ENCODE measurements around the gene KPNB1.

Gene KPNB1

DNA sequence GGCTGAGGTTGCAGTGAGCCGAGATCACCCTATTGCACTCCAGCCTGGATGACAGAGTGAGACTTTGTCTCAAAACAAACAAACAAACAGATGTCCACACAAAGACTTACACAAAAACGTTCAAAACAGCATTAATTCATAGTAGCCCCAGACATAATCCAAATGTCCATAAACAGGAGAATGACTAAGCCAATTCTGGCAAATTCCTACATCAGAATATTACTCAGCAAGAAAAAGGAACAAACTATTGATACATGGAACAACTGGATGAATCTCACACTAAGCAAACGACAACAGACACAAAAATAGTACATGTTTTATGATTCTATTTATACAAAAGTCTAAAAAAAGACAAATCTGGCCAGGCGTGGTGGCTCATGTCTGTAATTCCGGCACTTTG is 10.8 kb upstream of the KPNB1 start:
- DNase-seq, result no peak

DNA sequence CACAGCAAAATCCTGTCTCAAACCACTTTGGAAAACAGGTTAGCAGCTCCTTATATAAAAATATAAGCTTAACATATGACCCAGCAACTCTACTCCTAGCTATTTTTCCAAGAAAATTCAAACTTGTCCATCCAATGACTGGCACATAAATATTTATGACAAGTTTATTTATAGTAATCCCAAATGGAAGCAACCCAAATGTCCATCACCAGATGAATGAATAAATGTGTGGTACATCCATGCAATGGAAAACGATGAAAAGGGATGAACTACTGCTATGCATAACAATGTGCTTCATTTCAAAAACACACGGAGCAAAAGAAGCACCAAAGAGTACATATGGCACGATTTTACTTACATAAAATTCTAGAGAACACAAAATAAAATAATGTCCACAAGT is 9.6 kb upstream of the KPNB1 start:
- DNase-seq, result no peak

DNA sequence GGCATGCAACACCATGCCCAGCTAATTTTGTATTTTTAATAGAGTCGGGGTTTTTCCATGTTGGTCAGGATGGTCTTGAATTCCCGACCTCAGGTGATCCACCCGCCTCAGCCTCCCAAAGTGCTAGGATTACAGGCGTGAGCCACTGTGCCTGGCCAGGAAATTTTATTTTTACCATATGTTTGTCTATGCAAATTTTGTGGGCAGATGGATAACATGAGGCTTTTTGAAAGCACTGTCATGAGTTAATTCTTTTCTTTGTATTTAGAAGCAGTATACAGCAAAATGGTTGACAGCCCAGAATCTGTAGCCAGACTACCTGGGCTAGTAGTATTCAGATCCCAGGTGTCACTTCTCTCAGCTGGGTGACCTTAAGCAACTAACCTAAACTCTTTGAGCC is 8.5 kb upstream of the KPNB1 start:
- no peak for DNase-seq

DNA sequence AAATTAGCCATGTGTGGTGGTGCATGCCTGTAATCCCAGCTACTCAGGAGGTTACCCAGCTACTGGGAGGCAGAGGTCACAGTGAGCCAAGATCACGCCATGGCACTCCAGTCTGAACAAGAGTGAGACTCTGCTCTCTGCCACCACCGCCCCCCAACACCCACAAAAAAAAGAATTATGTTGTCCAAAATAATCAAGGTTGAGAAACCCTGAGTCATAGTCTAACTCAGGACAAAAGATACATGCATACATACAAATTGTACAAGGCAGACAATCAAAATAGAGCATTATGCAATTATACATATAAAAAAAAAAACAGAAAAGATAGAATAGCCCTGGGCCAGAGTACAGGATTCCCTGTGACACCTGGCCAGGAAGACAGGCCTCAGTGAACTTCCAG is 6.6 kb upstream of the KPNB1 start:
- DNase-seq, result no peak

- DNase-seq, result no peak
These were observed 5.4 kb upstream of the KPNB1 start for GRCh38 chr17:47644324-47644723.

GRCh38 chr17:47649972-47650524 is 329 bp downstream of the KPNB1 start:
- no peak for DNase-seq

GRCh38 chr17:47650525-47651522 is 1.1 kb downstream of the KPNB1 start:
- peak; percentile 97 for DNase-seq

DNA sequence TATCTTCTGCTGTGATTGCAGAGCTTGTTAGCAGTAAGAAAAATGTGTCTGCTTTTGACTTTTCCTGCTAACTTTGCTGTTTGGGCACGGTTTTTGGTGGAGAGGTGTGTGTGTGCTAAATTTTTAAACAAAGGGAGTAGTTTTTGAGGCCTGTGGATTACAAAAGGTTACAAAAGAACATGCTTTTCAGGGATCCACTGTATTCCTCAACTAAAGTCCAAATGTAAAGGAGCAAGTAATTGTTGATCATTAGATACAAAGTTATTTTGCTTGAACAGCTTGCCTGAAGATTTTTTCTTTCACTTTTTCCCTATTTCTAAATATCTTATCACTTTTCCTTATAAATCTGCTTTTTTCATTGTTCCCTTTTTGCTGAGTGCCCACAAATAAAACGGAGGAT is 2.0 kb downstream of the KPNB1 start:
- DNase-seq, result no peak

GRCh38 chr17:47652570-47652969 is 2.9 kb downstream of the KPNB1 start:
- DNase-seq, result no peak

DNA sequence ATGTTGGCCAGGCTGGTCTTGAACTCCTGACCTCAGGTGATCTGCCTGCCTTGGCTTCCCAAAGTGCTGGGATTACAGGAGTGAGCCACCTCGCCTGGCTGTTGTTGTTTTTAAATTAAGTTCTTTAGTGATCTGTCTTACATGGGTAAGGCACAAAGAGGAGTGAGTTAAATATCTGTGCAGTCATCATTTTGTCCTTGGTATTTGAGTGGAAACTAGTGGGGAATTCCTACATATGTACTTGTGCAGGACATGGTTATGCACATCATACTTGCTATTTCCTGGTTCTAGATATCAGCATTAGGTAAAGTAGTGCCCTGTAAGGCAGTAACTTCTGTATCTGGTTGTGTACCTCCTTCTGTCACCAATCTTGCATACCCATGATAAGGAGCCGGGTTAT is 3.7 kb downstream of the KPNB1 start:
- DNase-seq, result no peak

GRCh38 chr17:47654991-47655390 is 5.3 kb downstream of the KPNB1 start:
- DNase-seq, result no peak

DNA sequence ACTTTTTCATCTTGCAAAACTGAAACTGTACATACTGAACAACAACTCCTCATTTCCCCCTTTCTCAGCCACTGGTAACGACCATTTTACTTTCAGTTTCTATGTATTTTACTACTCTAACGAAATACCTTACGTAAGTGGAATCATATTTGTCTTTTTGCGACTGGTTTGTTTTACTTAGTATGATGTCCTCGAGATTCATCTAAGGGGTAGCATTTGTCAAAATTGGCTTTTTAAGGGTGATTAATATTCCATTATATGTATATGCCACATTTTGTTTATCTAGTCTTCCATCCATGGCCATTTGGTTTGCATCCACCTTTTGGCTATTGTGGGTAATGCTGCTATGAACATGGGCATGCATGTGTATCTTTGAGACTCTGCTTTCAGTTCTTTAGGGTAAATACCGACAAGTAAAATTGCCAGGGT is 10.4 kb downstream of the KPNB1 start:
- peak; percentile 69 for DNase-seq

GRCh38 chr17:47663912-47664623 is 14.3 kb downstream of the KPNB1 start:
- DNase-seq, result peak; percentile 73

DNA sequence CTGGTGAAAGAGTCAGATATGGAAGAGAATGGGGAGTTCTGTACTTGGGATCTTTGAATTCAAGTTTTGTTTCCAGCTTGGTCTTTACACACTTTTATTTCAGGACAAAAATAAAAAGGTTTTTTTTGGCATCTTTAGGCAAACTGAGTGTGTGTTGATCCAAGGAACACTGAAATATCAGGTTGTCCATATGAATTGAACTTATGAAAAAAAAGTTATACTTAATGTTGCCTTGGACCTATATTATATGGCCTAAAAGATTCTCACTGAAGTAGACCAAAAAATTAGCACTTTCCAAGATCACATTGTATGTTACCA is 14.9 kb downstream of the KPNB1 start:
- DNase-seq, result no peak

DNA sequence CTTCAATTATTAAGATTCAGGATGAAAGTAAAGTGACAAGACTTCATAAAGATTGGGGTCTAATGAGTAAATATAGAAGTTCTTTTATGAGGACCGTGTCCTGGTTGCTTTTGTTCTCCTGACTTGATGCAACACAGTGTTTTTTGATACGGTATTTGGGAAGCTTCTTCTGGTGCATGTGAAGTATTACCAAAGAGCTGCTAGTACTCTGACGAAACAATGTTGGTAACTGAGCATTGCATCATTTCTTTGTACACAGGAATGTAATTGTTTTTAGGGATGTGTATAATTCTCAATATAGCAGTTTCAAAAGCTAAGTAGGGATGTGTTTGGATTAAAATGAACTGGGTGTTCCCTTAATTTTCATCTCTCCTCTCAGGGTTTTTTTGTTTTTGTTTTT is 15.9 kb downstream of the KPNB1 start:
- DNase-seq, result no peak

GRCh38 chr17:47669081-47669480 is 19.4 kb downstream of the KPNB1 start:
- no peak for DNase-seq

GRCh38 chr17:47670064-47670463 is 20.3 kb downstream of the KPNB1 start:
- DNase-seq, result no peak

- DNase-seq, result no peak
These were observed 24.8 kb downstream of the KPNB1 start for GRCh38 chr17:47674499-47674898.

- no peak for DNase-seq
These were observed 25.9 kb downstream of the KPNB1 start for GRCh38 chr17:47675380-47676198.

DNA sequence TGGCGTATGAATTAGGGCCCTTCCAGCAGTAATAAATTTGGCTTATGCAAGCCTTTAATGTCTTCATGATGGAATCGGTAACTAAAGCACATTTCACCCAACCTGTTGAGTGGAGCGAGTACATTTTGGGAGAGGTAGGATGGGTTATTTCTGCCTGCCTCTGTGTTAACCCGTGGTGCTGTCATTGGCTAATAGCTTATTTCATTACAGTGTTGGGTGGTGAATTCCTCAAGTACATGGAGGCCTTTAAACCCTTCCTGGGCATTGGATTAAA is 26.4 kb downstream of the KPNB1 start:
- no peak for DNase-seq

- DNase-seq, result no peak
These were observed 26.9 kb downstream of the KPNB1 start for GRCh38 chr17:47676510-47677165.

- no peak for DNase-seq
These were observed 28.5 kb downstream of the KPNB1 start for GRCh38 chr17:47678196-47678595.

- no peak for DNase-seq
These were observed 32.4 kb downstream of the KPNB1 start for GRCh38 chr17:47682138-47682537.
